T-helper 17 cell (primary cell): Measurements from ENCODE around the gene TMTC1. TPM values are rescaled to one million over a fixed set of nuclear protein-coding genes. Genes with fewer than 3 reads are reported as not detected.
"Not testable (repeated sequence)": the region's sequence is repeated elsewhere in the genome, so short reads cannot be mapped to it uniquely, and the experiment has no call there.

ENCODE experiments used
- ATAC-seq: fragments of 150-1000 bp; cut with Tn5 transposase; 2 replicates; pipeline ENCODE4 v1.10.0; 2021; ENCODE audit warnings: mild to moderate bottlenecking, moderate library complexity
- DNase-seq, 3 donors: peaks; one replicate each; pipeline versions ENCODE4 v3.0.0 to v3.0.0-alpha.2; 2020 to 2021
- H3K9me3 ChIP-seq: one replicate; pipeline ENCODE4 v1.7.0; 2013; ENCODE audit warnings: low read length, mild to moderate bottlenecking; ENCODE audit not compliant: control insufficient read depth, poor library complexity, severe bottlenecking
- H3K27ac Mint-ChIP-seq: one replicate; pipeline ENCODE4 v1.8.0; 2022; ENCODE audit warnings: mild to moderate bottlenecking, moderate library complexity, mixed read lengths
- H3K27me3 Mint-ChIP-seq: one replicate; pipeline ENCODE4 v1.8.0; 2022; ENCODE audit warnings: mixed read lengths
- H3K36me3 Mint-ChIP-seq: one replicate; pipeline ENCODE4 v1.8.0; 2022; ENCODE audit warnings: low read depth, mixed read lengths
- H3K4me1 Mint-ChIP-seq: one replicate; pipeline ENCODE4 v1.8.0; 2022; ENCODE audit warnings: mild to moderate bottlenecking, mixed read lengths
- H3K4me3 Mint-ChIP-seq: one replicate; pipeline ENCODE4 v1.8.0; 2022; ENCODE audit warnings: mild to moderate bottlenecking, moderate library complexity, mixed read lengths
- total RNA-seq, 4 donors: library from RNA in 2 of 4; stranded (reverse) in 2 of 4; gene quantifications; one replicate each; pipeline ENCODE4 v1.2.3 and lab custom pipeline; 2022 to 2026

TMTC1 gene
- total RNA-seq, 2 donors from 2014 or later, result 0.40 TPM; not detected in 1

GRCh38 chr12:29650371-29650770, 133.4 kb downstream of the TMTC1 start:
- no peak overlapping the region for H3K4me3 Mint-ChIP-seq
- H3K4me1 Mint-ChIP-seq, result no peaks in the 10 kb centered on the region
- peaks cover 8% of the 10 kb centered on the region for H3K27me3 Mint-ChIP-seq
- DNase-seq (no peak), ATAC-seq (no peak)
- no peak overlapping the region for H3K27ac Mint-ChIP-seq
- no peaks in the 10 kb centered on the region for H3K9me3 ChIP-seq
- no peaks in the 10 kb centered on the region for H3K36me3 Mint-ChIP-seq

- H3K36me3 Mint-ChIP-seq, result no peaks in the 10 kb centered on the region
- H3K9me3 ChIP-seq, result no peaks in the 10 kb centered on the region
- peaks cover 2% of the 10 kb centered on the region for H3K4me1 Mint-ChIP-seq
- H3K4me3 Mint-ChIP-seq, result no peak overlapping the region
- peaks cover 8% of the 10 kb centered on the region for H3K27me3 Mint-ChIP-seq
- no peak overlapping the region for H3K27ac Mint-ChIP-seq
- DNase-seq (no peak), ATAC-seq (no peak)
These were observed 134.0 kb downstream of the TMTC1 start for GRCh38 chr12:29649722-29650121.

- no peaks in the 10 kb centered on the region for H3K36me3 Mint-ChIP-seq
- no peak for ATAC-seq
- peaks cover 5% of the 10 kb centered on the region for H3K4me1 Mint-ChIP-seq
- DNase-seq, result no peak
- no peaks in the 10 kb centered on the region for H3K9me3 ChIP-seq
- peaks cover 14% of the 10 kb centered on the region for H3K27me3 Mint-ChIP-seq
- no peak overlapping the region for H3K4me3 Mint-ChIP-seq
- H3K27ac Mint-ChIP-seq, result no peak overlapping the region
These were observed 139.1 kb downstream of the TMTC1 start for GRCh38 chr12:29644536-29645162.

- peaks cover 5% of the 10 kb centered on the region for H3K4me1 Mint-ChIP-seq
These were observed 143.0 kb downstream of the TMTC1 start for GRCh38 chr12:29640589-29641345.

GRCh38 chr12:29639893-29640495, 143.7 kb downstream of the TMTC1 start:
- Mint-ChIP-seq H3K36me3 (peaks cover 2% of the 10 kb centered on the region), H3K4me1 (peaks cover 5% of the 10 kb centered on the region), H3K27me3 (peaks cover 24% of the 10 kb centered on the region), H3K4me3 (no peak overlapping the region), H3K27ac (no peak overlapping the region)
- no peaks in the 10 kb centered on the region for H3K9me3 ChIP-seq
- ATAC-seq, result no peak
- no peak for DNase-seq

More at GRCh38 chr12:29640589-29641345, 143.0 kb downstream of the TMTC1 start:
- no peak for ATAC-seq
- Mint-ChIP-seq H3K4me3 (no peak overlapping the region), H3K27me3 (peaks cover 19% of the 10 kb centered on the region), H3K27ac (no peak overlapping the region), H3K36me3 (no peaks in the 10 kb centered on the region)
- no peak for DNase-seq
- H3K9me3 ChIP-seq, result no peaks in the 10 kb centered on the region

GRCh38 chr12:29638528-29638927, 145.2 kb downstream of the TMTC1 start:
- ATAC-seq (no peak), DNase-seq (no peak)
- no peaks in the 10 kb centered on the region for H3K9me3 ChIP-seq
- H3K4me3 Mint-ChIP-seq, result no peak overlapping the region
- peaks cover 2% of the 10 kb centered on the region for H3K36me3 Mint-ChIP-seq
- peaks cover 24% of the 10 kb centered on the region for H3K27me3 Mint-ChIP-seq
- H3K27ac Mint-ChIP-seq, result no peak overlapping the region
- no peaks in the 10 kb centered on the region for H3K4me1 Mint-ChIP-seq

GRCh38 chr12:29634057-29634456, 149.7 kb downstream of the TMTC1 start:
- Mint-ChIP-seq H3K27me3 (peaks cover 23% of the 10 kb centered on the region), H3K36me3 (peaks cover 2% of the 10 kb centered on the region), H3K4me1 (no peaks in the 10 kb centered on the region), H3K27ac (no peak overlapping the region), H3K4me3 (no peak overlapping the region)
- ATAC-seq (no peak), DNase-seq (no peak)
- no peaks in the 10 kb centered on the region for H3K9me3 ChIP-seq

- ATAC-seq, DNase-seq, H3K9me3 ChIP-seq, H3K4me1 Mint-ChIP-seq, H3K27me3 Mint-ChIP-seq, H3K36me3 Mint-ChIP-seq, H3K4me3 Mint-ChIP-seq, H3K27ac Mint-ChIP-seq: not testable (repeated sequence)
These were observed 153.6 kb downstream of the TMTC1 start for GRCh38 chr12:29630164-29630563.

GRCh38 chr12:29627221-29627620, 156.5 kb downstream of the TMTC1 start:
- Mint-ChIP-seq H3K27ac (no peak overlapping the region), H3K27me3 (peaks cover 5% of the 10 kb centered on the region), H3K4me3 (no peak overlapping the region), H3K4me1 (peaks cover 2% of the 10 kb centered on the region), H3K36me3 (no peaks in the 10 kb centered on the region)
- no peaks in the 10 kb centered on the region for H3K9me3 ChIP-seq
- DNase-seq (no peak), ATAC-seq (no peak)

GRCh38 chr12:29625359-29625953, 158.3 kb downstream of the TMTC1 start:
- H3K27ac Mint-ChIP-seq, result no peak overlapping the region
- H3K9me3 ChIP-seq, result no peaks in the 10 kb centered on the region
- ATAC-seq, result no peak
- no peak overlapping the region for H3K4me3 Mint-ChIP-seq
- no peak for DNase-seq
- no peaks in the 10 kb centered on the region for H3K36me3 Mint-ChIP-seq
- H3K4me1 Mint-ChIP-seq, result peaks cover 2% of the 10 kb centered on the region
- H3K27me3 Mint-ChIP-seq, result peaks cover 12% of the 10 kb centered on the region

GRCh38 chr12:29622251-29622650, 161.5 kb downstream of the TMTC1 start:
- Mint-ChIP-seq H3K27me3 (peaks cover 17% of the 10 kb centered on the region), H3K36me3 (no peaks in the 10 kb centered on the region), H3K4me3 (no peak overlapping the region), H3K27ac (no peak overlapping the region), H3K4me1 (peaks cover 2% of the 10 kb centered on the region)
- H3K9me3 ChIP-seq, result no peaks in the 10 kb centered on the region
- no peak for ATAC-seq
- no peak for DNase-seq

GRCh38 chr12:29620030-29620429, 163.7 kb downstream of the TMTC1 start:
- Mint-ChIP-seq H3K4me1 (no peaks in the 10 kb centered on the region), H3K4me3 (no peak overlapping the region), H3K36me3 (no peaks in the 10 kb centered on the region), H3K27me3 (peaks cover 21% of the 10 kb centered on the region), H3K27ac (no peak overlapping the region)
- DNase-seq (no peak), ATAC-seq (no peak)
- H3K9me3 ChIP-seq, result no peaks in the 10 kb centered on the region

GRCh38 chr12:29617407-29617803, 166.3 kb downstream of the TMTC1 start:
- no peak overlapping the region for H3K4me3 Mint-ChIP-seq
- H3K4me1 Mint-ChIP-seq, result no peaks in the 10 kb centered on the region
- no peak for ATAC-seq

More at GRCh38 chr12:29617407-29617803, 166.3 kb downstream of the TMTC1 start:
- DNase-seq, result no peak
- no peaks in the 10 kb centered on the region for H3K9me3 ChIP-seq
- peaks cover 2% of the 10 kb centered on the region for H3K36me3 Mint-ChIP-seq
- no peak overlapping the region for H3K27ac Mint-ChIP-seq
- H3K27me3 Mint-ChIP-seq, result peaks cover 32% of the 10 kb centered on the region
